HCEC 1CT (cell line): ENCODE results near the gene ATL2.
"Not testable (repeated sequence)": the region's sequence is repeated elsewhere in the genome, so short reads cannot be mapped to it uniquely, and the experiment has no call there.

Experiments
- DNase-seq: peaks from one replicate; pipeline ENCODE4 v3.0.0-alpha.2; 2017

The ATL2 gene

GRCh38 chr2:38377050-38377828 lies at the start of gene ATL2:
ATL2 (minus strand) TSS chr2:38377273; CDS start chr2:38377260, 13 bp downstream.
- DNase-seq = peak; percentile 97

GRCh38 chr2:38423763-38424162 lies 46.7 kb upstream of the ATL2 start:
- DNase-seq = no peak

GRCh38 chr2:38421274-38422056 lies 44.4 kb upstream of the ATL2 start:
- DNase-seq = no peak

- DNase-seq = no peak
These were observed 42.4 kb upstream of the ATL2 start for GRCh38 chr2:38419499-38419898.

GRCh38 chr2:38418735-38419134 lies 41.7 kb upstream of the ATL2 start:
- DNase-seq = no peak

DNA sequence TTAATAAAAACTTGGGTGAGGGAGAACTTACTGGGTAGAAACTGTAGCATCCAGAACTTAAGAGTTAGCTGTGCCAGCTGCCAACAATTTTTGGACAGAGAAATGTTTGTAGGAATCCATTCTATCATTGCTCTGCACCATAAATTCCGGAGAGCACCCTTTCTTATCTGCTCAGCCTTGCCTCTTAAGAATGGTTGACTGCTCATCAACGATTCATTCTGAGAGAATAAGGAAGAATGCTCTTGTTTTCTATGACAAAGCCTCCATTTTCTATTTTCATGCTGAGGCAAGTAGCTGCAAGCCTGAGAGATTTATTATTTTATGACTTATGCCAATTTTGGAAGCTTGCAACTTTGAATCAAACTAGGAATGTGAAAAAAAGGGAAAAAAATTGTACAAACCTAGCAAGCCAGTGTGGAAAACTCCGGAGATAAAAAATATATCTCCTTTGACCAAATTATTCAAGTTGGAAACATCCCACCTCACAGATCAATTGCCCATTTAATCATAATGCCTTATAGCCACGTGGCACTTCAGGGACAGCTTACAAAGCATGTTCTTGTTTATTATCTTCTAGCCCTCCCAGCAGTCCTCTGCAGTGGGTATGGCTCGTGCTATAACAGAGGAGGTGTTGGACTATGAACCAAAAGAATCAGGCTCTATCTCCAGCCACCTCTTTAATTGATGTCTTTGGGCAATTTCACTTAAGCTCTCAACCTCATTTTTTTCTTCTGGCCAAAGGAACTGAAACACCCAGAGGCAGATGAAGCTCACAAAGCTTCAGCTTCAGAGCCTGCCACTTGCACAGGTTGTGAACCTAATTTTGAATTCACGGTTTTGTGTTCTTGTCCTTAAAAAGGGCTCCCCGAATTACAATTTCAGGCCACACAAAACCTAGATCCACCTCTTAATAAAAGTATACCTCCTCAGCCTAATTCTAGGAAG lies 40.9 kb upstream of the ATL2 start:
- DNase-seq = no peak

DNA sequence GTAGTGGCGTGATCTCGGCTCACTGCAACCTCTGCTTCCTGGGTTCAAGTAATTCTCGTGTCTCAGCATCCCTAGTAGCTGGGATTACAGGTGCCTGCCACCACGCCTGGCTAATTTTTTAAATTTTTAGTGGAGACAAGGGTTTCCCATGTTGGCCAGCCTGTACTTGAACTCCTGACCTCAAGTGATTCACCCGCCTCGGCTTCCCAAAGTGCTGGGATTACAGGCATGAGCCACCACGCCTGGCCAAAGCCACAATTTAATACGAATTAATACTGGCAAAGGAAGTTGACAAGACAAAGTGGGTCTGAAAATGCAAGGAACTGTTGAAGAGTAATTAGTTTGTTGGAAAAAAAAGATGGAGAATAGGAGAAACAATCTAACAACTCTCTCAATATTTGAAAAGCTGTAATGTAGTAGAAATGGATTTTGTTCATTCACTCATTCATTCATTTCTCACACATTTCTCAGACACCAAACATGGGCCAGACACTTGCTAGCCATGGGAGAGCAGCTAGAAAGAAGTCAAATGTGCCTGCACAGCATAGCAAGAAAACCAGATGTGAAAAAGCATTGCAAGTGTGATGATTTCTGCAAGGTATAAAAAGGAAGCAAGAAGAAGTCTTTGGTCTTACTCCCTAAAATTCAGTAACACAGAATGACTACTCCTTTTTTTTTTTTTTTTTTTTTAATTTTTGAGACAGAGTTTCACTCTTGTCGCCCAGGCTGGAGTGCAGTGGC lies 39.4 kb upstream of the ATL2 start:
- DNase-seq = no peak

DNA sequence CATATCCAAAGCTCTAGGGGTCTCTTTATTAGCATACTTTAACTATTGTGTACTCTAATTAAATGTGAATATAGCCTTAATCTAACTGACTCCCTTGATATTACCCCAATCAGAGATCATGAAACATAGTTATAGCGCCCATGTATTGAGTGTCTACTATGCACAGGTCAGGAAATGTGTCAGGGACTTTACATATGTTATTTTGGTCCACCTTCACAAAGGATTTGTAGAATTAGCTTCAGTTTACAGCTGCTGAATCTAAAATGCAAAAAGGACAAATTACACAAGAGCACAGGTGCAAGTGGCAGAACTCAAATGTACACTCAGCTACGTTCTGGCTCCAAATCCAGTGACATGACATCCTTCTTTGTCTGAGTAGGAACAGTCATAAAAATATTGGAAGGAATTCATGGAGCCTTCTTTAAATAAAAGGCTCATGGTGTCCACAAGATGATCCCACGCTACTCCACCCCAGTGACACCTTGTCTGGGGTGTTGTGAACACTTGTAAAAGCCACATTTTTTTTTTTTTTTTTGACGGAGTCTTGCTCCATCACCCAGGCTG lies 38.7 kb upstream of the ATL2 start:
- no peak for DNase-seq

GRCh38 chr2:38415023-38415422 lies 38.0 kb upstream of the ATL2 start:
- no peak for DNase-seq

GRCh38 chr2:38412235-38412871 lies 35.3 kb upstream of the ATL2 start:
- DNase-seq = not testable (repeated sequence)

- DNase-seq = no peak
These were observed 32.4 kb upstream of the ATL2 start for GRCh38 chr2:38409156-38410102.

- no peak for DNase-seq
These were observed 30.1 kb upstream of the ATL2 start for GRCh38 chr2:38407111-38407682.

DNA sequence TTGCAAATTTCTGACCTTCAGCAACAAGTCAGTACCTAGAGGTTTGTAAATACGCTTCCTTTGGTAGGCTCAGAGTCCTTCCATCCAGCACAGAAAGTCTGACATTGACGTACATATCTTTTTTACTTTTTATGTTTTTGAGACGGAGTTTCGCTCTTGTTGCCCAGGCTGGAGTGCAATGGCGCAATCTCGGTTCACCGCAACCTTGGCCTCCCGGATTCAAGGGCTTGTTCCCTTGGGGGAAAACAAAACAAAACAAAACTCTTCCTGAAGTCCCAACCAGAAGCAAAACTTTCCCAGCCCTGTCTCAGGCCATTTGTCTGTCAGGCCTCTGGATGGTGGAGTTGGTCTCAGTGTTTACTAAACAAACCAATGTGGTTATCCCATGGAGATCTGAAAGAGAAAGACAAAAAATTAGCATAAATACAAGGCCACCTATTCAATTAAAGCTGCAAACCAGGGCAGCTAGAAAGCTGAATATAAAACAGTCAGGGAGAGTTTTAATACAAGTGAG lies 29.6 kb upstream of the ATL2 start:
- DNase-seq = no peak

DNA sequence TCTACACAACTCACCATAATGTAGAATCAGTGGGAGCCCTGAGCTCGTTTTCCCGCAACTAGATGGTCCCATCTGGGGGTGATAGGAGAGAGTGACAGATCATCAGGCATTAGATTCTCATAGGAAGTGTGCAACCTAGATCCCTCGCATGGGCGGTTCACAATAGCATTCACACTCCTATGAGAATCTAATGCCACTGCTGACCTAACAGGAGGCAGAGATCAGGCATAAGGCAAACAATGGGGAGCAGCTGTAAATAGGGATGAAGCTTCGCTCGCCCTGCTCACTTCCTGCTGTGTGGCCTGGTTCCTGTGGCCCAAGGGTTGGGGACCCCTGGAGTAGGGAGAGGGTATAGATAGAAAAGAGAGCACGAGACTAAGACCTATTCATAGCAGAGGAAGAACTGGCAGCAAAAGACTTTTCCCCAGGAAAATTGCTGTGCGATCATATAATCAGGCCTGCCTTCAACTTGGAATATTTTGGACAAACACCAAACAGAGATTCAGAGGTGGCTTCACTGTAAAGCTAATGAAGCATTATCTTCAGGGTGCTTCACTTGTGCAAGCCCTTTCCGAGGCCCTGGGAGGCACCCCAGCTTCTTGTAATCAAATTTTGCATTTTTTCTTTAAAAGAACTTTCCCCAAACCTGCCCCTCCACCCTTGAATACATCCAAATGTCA lies 29.0 kb upstream of the ATL2 start:
- no peak for DNase-seq

DNA sequence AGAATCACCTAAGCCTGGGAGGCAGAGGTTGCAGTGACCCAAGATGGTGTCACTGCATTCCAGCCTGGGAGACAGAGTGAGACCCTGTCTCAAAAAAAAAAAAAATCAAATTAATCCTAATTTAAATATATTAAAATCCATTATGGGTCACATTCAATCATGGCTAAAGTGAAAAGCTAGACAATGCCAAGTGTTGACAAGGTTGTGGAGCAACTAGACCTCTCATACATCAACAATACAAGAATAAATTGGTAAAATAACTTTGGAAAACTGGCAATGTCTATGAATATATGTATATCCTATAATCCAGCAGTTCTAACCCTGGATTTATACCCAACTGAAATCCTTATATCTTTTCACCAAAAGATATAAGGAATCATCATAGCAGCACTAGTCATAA lies 23.4 kb upstream of the ATL2 start:
- DNase-seq = no peak

- no peak for DNase-seq
These were observed 21.7 kb upstream of the ATL2 start for GRCh38 chr2:38398739-38399138.

DNA sequence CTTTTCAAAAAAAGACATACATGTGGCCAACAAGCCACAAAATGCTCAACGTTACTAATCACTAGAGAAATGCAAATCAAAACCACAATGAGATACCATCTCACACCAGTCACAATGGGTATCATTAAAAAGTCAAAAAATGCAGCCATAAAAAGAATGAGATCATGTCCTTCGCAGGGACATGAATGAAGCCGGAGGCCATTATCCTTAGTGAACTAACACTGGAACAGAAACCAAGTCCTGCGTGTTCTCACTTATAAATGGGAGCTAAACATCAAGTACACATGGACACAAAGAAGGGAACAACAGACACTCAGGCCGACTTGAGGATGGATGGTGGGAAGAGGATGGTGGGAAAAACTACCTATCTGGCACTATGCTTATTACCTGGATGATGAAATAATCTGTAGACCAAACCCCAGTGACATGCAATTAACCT lies 17.8 kb upstream of the ATL2 start:
- peak; percentile 31 for DNase-seq

DNA sequence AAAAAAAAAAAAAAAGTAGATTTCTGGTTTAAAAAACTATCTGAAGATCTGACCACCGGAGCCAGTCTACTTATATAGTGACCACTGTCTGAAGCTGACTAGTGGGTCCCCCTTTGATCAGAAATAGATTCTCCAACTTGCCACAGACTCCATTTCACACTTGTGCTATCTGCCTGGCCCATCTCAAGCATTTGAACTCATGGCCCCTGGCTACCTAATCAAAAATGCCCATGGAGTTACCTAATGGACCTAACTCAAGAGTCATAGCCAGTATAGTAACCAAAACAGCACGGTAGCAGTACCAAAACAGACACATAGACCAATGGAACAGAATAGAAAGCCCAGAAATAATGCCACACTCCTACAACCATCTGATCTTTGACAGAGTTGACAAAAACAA lies 17.0 kb upstream of the ATL2 start:
- no peak for DNase-seq

GRCh38 chr2:38390947-38391346 lies 13.9 kb upstream of the ATL2 start:
- no peak for DNase-seq
